Thoracic aorta (tissue), 2 donors: ENCODE measurements around the gene FANCM. TPM values are rescaled to one million over a fixed set of nuclear protein-coding genes. Genes with fewer than 3 reads are reported as not detected.

Source experiments
- ATAC-seq: fragments of 150-250 bp; one replicate; pipeline ENCODE4 v1.8.0; 2017; ENCODE audit warnings: low read depth; ENCODE audit not compliant: insufficient number of reproducible peaks, low FRiP score
- DNase-seq: peaks from one replicate; pipeline ENCODE4 v3.0.0-alpha.2; 2020; ENCODE audit warnings: low spot score
- H3K27ac ChIP-seq, 2 donors: fragments of 200-600 bp; sonication (generic); 1 replicate in 1 of 2; 2 replicates in 1 of 2; pipeline ENCODE4 v1.5.1; 2016; ENCODE audit warnings: mild to moderate bottlenecking in 2 of 2, moderate library complexity in 2 of 2
- H3K27me3 ChIP-seq: fragments of 200-600 bp; sonication (generic); replicated peaks from 2 replicates; pipeline ENCODE4 v1.6.0; 2016; ENCODE audit warnings: mild to moderate bottlenecking; ENCODE audit not compliant: insufficient read depth
- H3K36me3 ChIP-seq: fragments of 200-600 bp; sonication (generic); one replicate; pipeline ENCODE4 v1.5.1; 2016
- H3K4me1 ChIP-seq, 2 donors: fragments of 200-600 bp; sonication (generic); 1 replicate in 1 of 2; 2 replicates in 1 of 2; pipeline versions ENCODE4 v1.5.1 to v1.6.0; 2016; ENCODE audit warnings: low read depth in 2 of 2, mild to moderate bottlenecking in 1 of 2; ENCODE audit not compliant: control insufficient read depth in 1 of 2
- H3K4me3 ChIP-seq: fragments of 200-600 bp; sonication (generic); 2 replicates; pipeline ENCODE4 v1.5.1; 2016; ENCODE audit warnings: mild to moderate bottlenecking
- H3K9me3 ChIP-seq: fragments of 200-600 bp; sonication (generic); 2 replicates; pipeline ENCODE4 v1.5.1; 2016
- total RNA-seq, 2 donors: library from RNA; depleted of rRNA; stranded (reverse); fragments of >200 nt; gene quantifications; one replicate each; pipeline versions ENCODE4 v1.1.0 to v1.2.3, GENCODE V29; 2016
- TF ChIP-seq, protein P1 (sequence below): fragments of 200-600 bp; sonication (generic); IDR thresholded peaks from one replicate; pipeline ENCODE4 v1.5.1; 2019; ENCODE audit warnings: antibody characterized with exemption

The FANCM gene
- total RNA-seq, 2 donors from 2014 or later = 4.3 to 10.7 TPM

DNA sequence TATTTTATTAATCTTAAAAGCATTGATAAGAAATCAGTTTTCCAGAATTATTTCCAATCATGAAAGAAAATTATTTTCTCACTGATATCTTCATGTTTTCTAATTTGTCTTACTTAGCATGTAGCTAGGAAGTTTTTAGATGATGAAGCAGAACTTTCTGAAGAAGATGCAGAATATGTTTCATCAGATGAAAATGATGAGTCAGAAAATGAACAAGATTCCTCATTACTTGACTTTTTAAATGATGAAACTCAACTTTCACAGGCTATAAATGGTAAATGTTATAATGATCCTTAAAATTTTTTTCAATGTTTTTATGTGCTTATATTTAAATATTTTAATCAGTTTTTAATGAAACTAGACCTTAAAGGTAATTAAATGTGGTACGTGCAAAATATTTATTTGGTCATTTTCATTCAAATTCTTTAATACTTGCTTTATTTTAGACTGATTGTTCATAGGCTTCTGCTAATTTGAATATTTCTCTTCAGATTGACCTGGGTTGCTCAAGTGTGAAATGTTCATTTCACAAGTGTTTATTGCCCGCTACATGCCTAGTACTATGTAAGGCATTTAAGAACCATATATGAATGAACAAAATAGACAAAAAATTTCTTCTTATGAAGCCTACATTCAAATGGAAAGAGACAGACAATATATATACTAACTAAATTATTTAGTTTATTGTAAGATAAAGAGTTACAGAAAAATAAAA is 49.5 kb downstream of the FANCM start:
- DNase-seq (no peak), ATAC-seq (no peak)
- Histone ChIP-seq H3K9me3 (no peaks in the 10 kb centered on the region), H3K4me1 (no peaks in the 10 kb centered on the region), H3K27me3 (no peaks in the 10 kb centered on the region), H3K36me3 (peaks cover 9% of the 10 kb centered on the region), H3K27ac (no peak overlapping the region), H3K4me3 (no peak overlapping the region)
- TF ChIP-seq, protein P1, sequence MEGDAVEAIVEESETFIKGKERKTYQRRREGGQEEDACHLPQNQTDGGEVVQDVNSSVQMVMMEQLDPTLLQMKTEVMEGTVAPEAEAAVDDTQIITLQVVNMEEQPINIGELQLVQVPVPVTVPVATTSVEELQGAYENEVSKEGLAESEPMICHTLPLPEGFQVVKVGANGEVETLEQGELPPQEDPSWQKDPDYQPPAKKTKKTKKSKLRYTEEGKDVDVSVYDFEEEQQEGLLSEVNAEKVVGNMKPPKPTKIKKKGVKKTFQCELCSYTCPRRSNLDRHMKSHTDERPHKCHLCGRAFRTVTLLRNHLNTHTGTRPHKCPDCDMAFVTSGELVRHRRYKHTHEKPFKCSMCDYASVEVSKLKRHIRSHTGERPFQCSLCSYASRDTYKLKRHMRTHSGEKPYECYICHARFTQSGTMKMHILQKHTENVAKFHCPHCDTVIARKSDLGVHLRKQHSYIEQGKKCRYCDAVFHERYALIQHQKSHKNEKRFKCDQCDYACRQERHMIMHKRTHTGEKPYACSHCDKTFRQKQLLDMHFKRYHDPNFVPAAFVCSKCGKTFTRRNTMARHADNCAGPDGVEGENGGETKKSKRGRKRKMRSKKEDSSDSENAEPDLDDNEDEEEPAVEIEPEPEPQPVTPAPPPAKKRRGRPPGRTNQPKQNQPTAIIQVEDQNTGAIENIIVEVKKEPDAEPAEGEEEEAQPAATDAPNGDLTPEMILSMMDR = no peak

DNA sequence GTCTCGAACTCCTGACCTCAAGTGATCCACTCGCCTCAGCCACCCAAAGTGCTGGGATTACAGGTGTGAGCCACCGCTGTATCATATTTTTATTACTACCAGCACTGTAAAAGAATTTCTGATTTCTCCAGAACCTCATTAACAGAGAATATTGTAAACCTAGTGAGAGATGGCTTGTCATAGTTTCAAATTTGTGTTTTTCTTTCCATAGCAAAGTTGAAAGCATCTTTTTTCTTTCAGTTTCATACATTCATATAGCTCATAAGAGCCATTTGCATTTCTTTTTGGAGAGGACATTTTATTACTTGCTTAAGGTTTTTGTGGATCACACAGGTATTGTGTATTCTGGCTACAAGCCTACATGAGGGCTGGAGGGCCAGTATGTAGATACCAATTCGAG is 59.2 kb downstream of the FANCM start:
- H3K27me3 ChIP-seq = no peaks in the 10 kb centered on the region
- H3K4me1 ChIP-seq = no peaks in the 10 kb centered on the region
- no peak overlapping the region for H3K27ac ChIP-seq
- ATAC-seq (no peak), DNase-seq (no peak)
- H3K36me3 ChIP-seq = peaks cover 6% of the 10 kb centered on the region
- no peaks in the 10 kb centered on the region for H3K9me3 ChIP-seq
- TF ChIP-seq, protein P1 = no peak
- H3K4me3 ChIP-seq = no peak overlapping the region

DNA sequence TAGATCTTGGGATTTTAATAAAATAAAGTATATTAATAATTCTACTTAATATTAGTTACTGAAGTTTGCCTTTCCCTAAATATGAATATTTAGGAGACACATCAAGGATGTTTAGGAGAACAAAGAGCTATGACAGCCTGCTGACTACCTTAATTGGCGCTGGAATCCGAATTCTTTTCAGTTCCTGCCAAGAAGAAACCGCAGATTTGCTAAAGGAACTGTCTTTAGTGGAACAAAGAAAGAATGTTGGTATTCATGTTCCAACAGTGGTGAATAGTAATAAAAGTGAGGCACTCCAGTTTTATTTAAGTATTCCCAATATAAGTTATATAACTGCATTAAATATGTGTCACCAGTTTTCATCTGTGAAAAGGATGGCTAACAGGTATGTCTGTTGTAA is 62.8 kb downstream of the FANCM start:
- no peak overlapping the region for H3K4me3 ChIP-seq
- H3K4me1 ChIP-seq = no peaks in the 10 kb centered on the region
- no peaks in the 10 kb centered on the region for H3K9me3 ChIP-seq
- DNase-seq (no peak), ATAC-seq (no peak)
- H3K27me3 ChIP-seq = no peaks in the 10 kb centered on the region
- TF ChIP-seq, protein P1 = no peak
- H3K36me3 ChIP-seq = no peaks in the 10 kb centered on the region
- H3K27ac ChIP-seq = no peak overlapping the region

DNA sequence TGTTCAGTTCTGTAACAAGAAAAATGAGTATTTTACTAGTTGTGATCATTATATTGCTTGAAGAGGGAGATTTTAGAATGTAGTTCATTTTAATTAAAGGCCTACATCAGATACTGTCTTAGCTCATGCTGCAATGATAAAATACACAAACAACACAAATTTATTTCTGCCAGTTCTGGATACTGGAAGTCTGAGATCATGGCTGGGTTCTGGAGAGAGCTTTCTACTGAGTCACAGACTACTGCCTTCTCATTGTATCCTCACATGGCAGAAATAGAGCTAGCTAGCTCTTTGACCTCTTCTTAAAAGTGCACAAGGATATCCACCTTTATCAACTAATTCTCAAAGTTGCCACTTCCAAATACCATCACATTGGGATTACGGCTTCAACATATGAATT is 63.5 kb downstream of the FANCM start:
- H3K4me3 ChIP-seq = no peak overlapping the region
- no peaks in the 10 kb centered on the region for H3K27me3 ChIP-seq
- no peak overlapping the region for H3K27ac ChIP-seq
- TF ChIP-seq, protein P1 = no peak
- H3K36me3 ChIP-seq = no peaks in the 10 kb centered on the region
- no peaks in the 10 kb centered on the region for H3K9me3 ChIP-seq
- no peak for DNase-seq
- ATAC-seq = no peak
- H3K4me1 ChIP-seq = no peaks in the 10 kb centered on the region

DNA sequence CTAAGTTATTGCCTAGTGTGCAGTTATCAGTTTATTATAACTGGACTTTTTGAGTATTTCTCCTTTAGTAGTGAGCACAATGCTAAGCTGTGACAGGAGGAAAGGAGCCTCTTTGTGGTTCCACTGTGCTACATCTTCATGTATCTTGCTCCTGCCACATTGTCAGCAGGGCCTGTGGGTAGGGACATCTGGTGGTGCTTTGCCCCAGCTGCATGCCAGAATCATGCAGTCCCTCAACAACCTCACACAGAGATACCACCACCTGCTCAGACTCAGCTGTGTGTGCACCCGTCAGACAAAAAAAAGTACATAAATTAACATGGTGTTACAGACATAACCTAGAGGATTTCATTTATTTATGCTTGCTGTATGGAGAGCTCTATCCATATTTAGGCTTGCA is 66.2 kb downstream of the FANCM start:
- Histone ChIP-seq H3K27ac (no peak overlapping the region), H3K27me3 (no peaks in the 10 kb centered on the region), H3K36me3 (no peaks in the 10 kb centered on the region), H3K9me3 (no peaks in the 10 kb centered on the region), H3K4me3 (no peak overlapping the region), H3K4me1 (no peaks in the 10 kb centered on the region)
- ATAC-seq (no peak), DNase-seq (no peak)
- TF ChIP-seq, protein P1 = no peak
